ENCODE measurements around the gene SULF2.
A peak's percentile ranks its signal among the peaks of the same experiment; 100 is the strongest.

SULF2 gene

DNA sequence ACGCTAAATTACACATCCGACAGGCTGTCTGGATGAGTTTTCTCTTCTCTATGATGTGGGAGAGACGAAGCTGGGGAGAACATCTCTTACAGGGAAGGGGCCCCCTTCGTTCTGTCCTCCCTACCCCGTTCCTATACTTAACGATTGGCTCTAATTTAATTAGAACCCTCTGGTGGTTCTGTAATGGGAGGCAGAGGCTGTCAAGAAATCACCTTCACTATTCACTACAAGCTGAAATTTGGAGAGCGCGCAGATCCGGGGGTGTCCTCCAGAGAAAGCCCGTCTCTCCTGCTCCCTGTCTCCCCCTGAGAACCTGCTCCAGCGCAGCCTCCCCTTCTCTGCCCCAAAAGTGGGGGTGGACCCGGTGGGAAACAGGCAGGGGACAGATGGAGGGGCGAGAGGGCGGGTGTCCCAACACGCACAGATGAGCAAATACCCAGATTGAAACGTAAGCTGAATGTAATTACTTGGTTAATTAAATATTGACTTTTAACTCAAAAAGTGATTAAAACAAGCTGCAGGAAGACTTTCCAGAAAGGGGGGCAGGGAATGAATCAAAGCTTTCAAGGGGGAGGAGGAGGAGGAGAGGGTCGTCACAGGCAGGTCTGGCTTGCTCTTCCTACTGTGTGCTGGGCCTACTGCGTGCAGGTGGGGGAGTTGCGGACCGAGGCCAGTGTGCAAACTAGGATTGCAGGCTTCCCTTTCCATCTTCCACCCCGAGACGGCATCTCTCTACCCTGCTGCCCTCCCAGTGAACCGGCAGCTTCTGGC is 1.3 kb downstream of the SULF2 start:
- DNase-seq = no peak

DNA sequence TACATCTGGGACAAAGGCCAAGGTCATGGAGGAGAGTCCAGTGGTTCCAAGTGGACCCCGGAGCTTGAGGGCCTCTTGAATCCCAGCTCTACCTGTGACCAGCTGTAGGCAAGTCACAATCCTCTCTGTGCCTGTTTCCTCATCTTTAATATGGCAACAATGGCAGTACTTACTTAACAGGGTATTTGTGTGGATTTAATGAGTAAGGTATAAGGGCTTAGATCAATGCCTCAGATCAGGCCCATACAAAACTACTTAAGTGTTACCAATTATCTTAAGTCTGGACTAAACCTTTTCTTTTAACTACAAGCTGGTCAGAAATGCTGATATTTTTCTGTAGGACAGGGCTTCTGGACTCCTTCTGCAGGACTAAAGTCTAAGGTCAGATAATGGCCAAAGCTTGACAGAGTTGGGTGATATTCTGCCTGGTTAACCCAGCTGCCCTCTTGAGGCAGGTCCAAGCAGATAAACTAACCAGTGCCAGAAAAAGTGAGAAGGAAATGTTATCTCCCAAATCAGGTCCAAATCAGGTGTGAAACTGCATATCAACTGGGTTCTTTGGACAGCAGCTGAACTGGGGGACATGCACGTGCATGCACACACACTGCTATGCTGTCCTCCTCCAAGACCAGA is 2.2 kb downstream of the SULF2 start:
- DNase-seq = no peak

DNA sequence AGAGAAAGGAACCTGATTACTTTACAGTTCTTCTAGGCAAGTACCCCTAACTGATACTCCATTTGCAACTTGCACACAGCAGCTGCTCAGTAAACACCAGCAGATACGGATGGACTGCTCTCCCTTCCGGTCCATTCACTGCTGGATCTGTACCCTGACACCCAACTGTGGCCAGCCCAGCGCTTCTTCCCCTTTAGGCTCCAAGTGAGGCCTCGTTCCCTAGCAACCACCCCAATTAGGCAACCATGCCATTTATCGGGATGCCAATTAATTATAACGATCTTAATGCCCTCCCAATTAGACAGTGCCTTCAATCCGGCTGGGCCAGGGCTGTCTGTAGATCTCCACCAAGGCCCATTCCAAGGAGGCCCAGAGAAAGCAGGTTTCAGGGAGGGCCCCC is 3.2 kb downstream of the SULF2 start:
- no peak for DNase-seq

DNA sequence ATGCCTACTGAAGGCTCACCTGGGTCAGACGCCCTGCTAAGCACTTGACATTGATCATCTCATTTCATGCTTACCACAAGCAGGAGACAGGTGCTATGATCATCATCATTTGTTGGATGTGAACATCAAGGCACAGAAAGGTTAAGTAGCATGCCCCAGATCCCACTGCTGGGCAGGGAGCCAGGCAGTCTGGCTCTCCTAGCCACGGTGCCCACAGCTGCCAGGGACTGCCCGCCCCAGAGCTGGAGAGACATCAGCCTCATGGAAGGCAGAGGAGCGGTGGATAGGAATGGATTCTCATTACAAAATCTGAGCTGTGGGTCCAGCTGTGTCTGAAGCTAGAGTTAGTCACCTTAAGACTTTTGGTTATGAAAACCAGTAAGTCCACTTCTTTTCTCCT is 3.6 kb downstream of the SULF2 start:
- DNase-seq = no peak

DNA sequence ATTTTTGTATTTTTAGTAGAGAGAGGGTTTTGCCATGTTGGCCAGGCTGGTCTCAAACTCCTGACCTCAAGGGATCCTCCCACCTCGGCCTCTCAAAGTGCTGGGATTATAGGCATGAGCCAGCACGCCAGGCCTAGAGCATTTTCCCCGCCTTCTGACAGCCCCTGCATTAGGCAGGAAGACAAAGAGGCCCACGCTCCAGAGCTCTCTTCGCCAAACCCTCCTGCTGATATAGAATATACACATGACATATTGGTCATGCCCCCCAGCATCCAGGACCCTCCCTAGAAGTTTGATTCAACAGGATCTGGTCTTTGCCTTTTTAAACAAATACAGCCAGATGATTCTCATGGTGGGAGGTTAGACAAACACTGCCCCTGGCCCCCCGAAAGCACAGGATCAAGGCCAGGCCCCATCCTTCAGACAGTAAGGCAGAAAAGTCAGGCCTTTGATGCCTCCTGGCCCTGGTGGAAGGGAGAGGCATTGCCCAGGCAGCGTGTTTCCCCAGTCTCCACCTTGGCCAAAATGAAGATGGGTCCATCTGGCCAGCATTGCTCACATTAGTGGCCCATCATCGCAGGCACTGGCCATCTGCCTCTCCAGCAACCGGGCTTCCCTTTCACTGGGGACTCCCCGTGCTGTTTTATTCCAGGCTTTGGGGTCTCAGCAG is 4.4 kb downstream of the SULF2 start:
- DNase-seq = no peak

DNA sequence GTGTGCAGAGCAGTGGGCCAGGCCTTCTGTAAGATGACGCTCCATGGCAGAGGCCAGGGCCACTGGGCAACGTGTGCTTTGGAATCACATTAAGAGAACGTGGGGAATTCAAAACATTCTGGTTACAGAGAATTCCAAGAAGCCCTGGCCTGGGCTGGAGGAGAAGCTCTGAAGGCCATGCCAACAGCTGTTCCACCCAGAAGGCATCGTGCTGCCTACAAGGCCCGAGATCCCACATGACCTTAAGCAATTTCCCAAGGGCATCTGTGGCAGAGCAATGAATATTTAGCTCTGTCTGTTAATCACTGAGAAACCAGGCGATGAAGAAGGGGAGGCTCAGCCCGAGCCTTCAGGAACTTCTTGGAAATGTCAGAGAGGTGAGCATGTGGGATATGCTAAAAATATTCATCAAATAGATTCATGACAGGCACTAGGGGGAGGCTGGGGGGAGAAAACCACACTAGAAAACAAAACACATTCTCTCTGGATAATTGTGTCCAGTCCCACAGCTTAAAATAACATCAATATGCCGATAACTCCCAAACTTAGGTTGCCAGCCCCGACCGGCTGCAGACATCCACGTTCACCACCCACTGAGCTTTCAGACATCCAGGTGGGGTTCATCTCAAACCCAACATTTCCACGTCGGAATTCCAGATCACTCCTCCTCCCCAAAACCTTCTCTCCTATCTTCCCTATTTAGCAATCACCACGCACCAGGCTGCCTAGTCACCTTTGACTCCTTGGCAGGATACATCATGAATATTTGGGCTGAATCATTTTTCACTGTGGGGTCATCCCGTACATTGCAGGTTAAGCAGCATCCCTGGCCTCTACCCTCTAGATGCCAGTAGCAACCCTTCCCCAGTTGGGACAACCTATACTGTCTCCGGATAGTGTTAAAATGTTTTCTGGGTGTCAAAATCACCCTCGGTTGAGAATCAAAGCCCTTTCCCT is 6.6 kb downstream of the SULF2 start:
- DNase-seq = peak; percentile 24

DNA sequence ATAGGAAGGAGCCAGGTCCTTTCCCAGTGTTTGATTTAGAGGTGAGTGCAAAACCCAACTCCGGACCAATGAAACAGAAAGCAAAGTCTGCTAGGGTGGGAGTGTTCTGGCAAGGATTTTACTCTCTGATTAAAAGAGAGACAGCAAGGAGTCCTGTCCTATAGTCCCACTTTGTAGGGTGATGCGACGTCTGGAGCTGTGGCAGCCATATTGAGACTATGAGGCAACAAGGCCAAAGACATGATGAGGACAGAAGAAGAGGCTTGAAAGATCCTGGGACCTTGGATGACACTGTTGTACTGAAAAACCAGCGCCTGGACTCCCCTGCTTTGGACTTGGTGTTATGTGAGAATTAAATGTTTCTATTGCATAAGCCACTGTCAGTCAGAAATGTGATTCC is 8.1 kb downstream of the SULF2 start:
- DNase-seq = no peak

DNA sequence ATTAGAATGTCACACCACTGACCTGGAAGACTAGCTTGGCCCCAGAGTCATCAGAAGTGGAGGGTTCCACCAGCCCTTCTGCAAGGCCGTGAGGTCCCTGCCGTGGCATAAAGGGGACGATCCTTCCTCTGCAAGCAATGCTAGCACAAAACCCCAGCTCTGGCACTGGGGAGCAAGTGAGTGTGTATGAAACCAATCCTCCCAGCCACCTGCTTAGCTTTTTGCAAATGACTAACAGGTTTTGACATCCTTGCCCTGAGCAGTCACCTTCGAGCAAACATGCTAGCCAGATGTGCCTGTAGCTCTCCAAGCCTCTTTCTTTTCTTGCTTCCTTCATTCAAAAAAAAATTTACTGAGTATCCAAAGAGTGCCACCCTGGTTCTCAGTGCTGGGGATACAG is 8.6 kb downstream of the SULF2 start:
- no peak for DNase-seq

DNA sequence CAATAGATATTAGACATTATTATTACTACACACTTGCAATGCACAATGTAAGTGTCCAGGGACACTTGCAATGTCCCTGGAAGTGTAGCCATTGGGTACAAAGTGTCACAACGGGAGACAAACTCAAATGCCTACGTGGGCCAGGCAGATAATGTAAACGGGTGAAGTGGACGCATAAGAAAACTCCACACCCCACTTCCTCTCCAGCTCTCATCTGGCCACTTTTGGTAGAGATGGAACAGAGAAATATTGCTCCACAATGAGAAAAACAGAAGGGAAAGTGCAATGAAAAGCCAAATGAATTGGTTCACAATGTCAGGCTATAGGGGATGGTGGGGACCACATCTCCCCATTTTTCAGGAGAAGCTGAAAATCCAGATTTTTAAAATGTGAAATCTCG is 9.4 kb downstream of the SULF2 start:
- no peak for DNase-seq

DNA sequence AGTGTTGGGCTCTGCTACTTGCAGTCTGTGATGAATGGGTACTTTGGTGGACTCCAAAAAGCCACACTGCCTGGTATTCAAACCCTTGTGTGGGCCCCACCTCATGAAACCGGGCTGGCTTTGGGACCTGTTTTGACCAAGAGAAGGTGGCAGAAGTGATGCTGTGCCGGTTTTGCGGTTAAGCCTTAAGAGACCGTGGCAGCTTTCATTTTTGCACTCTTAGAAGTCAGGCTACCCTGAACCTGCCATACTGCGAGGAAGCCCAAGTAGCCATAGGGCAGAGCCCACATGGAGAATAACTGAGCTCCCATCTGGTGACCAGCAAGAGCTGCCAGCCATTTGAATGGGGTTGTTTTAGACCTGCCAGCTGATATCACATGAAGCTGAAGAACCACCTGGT is 10.2 kb downstream of the SULF2 start:
- no peak for DNase-seq

DNA sequence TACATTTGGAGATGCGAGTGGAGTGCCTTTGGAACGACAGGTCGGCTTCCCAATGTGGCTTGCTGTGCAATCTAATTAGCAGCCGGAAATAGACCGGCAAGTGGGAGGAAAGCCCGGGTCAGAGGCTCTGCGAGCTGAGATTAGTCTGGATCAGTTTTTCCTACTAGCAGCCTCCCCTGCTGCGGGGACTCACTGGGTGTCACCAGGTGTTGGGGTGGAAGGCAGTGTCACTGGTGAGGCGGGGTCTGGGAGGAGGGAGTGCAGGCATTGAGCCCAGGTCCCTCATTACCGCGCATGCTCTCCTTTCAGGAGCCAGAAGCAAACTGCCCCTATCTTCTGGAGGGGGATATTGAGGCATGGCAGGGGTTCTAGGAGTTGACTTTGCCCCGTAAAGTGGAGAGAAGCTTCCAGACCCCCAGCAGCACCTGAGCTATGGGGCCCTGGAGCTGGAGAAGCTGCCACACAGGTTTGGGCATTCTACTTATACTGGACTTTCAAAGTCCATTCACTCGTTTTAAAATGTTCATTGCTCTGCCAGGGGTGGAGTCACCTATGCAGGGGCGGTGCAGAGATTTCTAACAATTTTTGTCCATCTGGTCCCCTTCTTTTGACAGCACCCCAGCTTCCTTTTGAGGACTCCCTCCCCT is 11.0 kb downstream of the SULF2 start:
- no peak for DNase-seq

DNA sequence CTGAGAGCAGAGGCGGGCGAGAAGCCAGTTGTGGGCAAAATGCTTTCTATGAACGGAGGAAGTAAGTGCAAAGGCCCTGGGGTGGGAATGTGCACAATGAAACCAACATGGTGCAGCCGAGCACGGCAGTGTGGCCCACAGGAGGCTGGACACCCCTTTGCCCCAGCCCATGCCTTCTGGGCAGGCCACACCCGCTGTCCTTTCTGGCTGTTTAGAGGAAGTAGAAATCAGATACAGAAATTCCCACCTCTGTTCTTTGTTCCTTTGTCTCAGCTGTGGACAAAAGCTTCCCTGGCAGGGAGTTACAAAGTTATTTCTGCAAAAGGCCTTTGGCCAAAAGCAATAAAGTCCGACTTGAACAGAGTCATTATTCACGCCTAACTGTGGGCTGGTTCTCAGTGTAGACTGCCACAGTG is 11.9 kb downstream of the SULF2 start:
- no peak for DNase-seq

DNA sequence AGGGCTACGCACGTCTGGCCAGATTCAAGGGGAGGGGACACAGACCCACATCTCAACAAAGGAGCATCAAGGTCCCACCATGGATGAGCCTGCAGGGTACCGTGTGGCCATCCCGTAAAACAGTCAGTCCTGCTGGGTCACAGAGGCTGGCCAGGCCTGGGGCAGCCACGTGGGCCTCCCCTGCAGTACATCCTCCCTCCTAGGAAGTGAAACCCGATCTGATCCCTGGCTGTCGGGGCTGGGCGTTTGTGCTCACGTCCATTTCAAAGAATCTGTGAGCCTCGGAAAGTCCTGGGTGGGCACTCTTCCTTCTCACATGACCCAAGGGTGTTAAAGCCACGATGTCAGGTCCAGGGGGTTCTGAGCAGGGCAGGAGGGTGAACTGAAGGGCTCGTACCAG is 14.3 kb downstream of the SULF2 start:
- DNase-seq = no peak

DNA sequence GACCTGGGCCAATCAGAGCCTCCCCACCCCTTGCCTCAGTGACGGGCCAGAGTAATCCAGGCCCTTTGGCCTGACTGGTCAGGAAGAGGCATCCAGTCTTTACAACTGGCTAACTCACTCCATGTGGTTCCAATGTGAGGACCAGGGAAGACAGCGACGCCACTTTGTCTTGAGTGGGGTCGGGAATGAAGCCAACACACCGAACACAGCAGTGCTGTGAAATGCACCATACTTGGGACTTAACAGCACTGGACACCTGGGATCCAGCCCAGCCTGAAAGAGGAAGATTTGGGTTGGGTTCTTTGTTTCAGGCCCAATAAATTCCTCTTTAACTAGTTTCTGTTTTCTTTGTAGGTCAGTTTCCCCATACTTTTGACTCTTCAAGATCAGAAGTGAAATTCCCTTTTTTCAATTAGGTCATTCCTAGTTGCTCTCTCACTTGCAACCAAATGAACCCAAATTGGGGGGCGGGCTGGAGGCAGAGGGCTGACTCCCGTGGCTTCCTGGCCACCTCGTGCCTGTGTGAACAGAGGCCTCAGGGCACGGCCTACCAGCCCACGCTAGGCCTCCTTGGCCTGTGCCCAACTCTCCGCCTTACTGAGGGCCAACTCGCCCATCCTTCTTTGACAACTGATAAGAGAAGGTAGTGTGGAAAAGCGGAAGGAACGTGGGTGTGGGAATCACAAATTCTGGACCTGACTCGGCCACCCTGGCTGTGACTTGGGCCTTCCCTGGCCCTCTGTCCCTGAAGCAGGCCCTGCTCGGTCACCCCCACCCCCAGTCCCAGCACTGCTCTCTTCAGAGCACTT is 17.1 kb downstream of the SULF2 start:
- no peak for DNase-seq

DNA sequence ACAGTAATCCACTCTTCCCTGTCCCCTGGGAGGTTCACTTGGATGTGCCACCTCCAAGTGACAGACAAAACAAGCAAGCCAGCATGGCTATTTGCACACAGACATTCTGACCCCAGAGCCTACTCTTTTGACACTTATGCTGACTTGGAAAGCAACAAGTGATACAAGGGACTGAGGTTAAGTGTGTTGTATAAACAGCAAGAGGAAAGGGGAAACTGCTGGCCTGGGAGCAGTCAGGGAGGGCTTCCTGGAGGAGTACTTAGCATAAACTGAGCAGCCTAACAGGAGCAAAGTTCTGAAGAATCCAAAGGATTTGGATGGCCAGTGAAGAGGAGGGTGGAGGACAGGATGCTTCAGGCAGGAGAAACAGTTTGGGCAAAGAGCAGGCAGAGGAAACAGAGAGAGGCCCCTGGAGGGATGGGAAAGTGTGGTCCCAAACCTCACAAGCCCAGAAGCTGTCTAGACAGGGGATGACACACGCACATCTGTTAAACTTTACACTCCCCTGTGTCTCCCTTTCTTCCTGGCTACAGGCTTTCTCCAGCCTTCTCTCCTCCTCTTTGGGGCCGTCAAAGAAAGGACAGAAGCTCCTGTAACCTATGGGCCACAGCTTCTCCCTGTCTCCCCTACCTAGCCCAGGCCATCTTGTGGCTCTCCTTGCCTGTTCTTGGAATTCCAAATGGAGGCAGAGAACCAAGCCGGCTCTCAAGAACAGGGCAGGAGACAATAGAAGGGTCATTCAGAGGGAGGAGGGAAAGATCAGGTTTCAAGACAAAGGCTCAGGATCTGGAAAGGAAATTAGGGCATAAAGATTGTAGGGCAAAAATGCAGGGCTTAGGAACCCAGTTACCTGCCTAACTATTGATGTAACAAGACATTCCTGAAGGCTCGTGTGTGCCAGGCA is 19.3 kb downstream of the SULF2 start:
- peak; percentile 42 for DNase-seq

DNA sequence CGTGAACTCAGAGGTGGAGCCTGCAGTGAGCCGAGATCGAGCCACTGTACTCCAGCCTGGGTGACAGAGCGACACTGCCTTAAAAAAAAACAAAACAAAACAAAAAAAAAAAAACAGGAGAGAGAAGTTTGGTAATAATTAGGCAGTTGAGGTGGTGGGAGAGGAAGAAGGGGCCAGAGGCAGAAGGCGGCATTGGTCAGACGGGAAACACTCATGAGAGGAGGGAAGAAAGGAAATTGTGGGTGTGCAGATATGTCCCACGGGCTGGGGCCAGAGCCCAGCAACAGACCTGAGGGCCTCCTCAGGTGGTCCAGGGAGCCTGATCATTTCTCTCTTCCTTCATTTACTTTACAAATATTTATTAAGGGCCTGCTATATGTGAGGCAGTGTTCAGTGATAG is 20.0 kb downstream of the SULF2 start:
- DNase-seq = no peak

DNA sequence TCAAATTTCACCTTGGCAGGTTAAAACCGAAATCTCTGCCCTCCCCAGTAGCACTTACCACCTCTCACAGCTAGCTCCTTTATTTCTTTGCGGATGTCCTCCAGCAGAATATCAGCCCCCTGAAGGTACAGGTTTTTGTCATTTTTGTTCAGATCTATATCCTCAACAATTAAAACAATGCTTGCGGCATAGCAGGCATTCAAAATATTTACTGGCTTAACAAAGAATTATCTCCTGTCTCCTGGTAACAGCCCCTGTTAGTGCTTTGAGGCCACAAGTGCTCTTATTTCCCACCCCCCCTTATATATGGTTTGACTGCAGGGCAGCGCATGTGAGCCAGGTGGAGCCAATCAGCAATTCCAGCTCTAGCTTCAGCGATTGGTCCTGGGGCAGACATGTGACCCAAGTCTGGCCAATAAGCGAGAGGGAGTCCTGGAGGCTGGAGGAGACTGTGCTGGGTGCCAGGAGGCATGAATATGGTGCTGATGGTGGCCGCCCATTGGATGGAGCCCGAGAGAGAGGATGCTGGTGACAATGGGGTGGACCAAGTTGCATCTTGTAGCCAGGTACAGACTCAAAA is 21.0 kb downstream of the SULF2 start:
- DNase-seq = no peak

DNA sequence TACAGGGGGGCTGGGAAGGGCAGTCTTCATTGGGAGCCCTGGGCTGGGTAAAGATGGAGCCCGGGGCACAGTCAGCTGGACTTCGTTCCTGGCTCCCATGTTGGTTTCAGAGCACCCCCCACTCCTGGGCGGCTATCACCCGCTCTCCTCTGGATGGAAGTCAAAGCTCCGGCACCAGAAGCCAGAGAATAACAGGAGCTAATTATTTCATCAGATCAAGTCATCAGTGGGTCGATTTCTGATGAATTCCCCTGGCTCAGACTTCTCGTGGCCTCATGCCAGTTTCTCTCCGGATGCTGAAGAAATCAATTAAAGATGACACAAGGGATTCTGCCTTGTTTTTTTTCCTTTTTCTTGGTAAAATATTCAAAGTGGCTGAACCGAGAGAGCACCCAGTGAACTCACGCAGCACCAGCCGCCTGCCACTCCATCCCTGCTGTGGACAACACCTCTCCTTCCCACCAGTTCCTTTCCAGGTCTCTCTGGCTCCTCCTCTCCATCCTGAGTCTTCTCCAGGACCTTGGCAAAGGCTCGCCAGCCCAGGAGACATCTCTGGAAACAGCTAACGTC is 22.5 kb downstream of the SULF2 start:
- peak; percentile 75 for DNase-seq

DNA sequence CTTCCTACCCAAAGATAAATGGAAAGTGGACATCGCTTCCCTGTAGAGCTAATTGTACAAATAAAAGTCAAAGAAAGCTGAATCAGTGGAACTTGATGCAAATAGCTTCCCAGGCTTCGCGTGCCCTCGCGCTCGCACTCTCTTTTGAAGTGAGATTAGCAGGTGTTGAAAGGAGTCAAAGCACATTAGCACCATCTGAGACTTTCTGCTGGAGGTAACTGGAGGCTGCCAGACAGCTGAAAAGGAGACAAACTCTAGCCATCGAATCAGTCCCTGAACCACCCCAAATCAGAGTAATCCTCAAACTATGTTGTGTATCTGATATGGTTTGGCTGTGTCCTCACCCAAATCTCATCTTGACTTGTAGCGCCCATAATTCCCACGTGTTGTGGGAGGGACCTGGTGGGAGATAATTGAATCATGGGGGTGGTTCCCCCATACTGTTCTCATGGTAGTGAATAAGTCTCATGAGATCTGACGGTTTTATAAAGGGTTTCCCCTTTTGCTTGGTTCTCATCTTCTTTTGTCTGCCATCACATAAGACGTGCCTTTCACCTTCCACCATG is 23.7 kb downstream of the SULF2 start:
- no peak for DNase-seq

All from fibroblast of skin of right quadriceps (primary cell).